Ishikawa (cell line): ENCODE data around the gene COMMD9.

ENCODE experiments used
- CREB1 ChIP-seq: IDR thresholded peaks from 2 replicates; pipeline ENCODE4 v1.6.1; 2012; ENCODE audit warnings: low read depth
- EGR1 ChIP-seq: IDR thresholded peaks from 2 replicates; pipeline ENCODE4 v1.6.1; 2012
- EP300 ChIP-seq: IDR thresholded peaks from 2 replicates; pipeline ENCODE4 v1.6.1; 2012; ENCODE audit warnings: borderline replicate concordance
- NFIC ChIP-seq: IDR thresholded peaks from 2 replicates; pipeline ENCODE4 v1.6.1; 2012
- RAD21 ChIP-seq: IDR thresholded peaks from 2 replicates; pipeline ENCODE4 v1.6.1; 2012; ENCODE audit warnings: low read depth
- TAF1 ChIP-seq: IDR thresholded peaks from 2 replicates; pipeline ENCODE4 v1.6.1; 2012; ENCODE audit warnings: low read depth, mild to moderate bottlenecking
- TEAD4 ChIP-seq: IDR thresholded peaks from 2 replicates; pipeline ENCODE4 v1.6.1; 2012
- YY1 ChIP-seq: IDR thresholded peaks from 2 replicates; pipeline ENCODE4 v1.6.1; 2012; ENCODE audit warnings: low read depth
- TF ChIP-seq, protein P1 (sequence below): IDR thresholded peaks from 2 replicates; pipeline ENCODE4 v1.6.1; 2012; ENCODE audit warnings: low read depth, mild to moderate bottlenecking
- TF ChIP-seq, protein P2 (sequence below): IDR thresholded peaks from 2 replicates; pipeline ENCODE4 v1.6.1; 2012
- TF ChIP-seq, protein P3 (sequence below): IDR thresholded peaks from 2 replicates; pipeline ENCODE4 v1.6.1; 2012

DNA sequence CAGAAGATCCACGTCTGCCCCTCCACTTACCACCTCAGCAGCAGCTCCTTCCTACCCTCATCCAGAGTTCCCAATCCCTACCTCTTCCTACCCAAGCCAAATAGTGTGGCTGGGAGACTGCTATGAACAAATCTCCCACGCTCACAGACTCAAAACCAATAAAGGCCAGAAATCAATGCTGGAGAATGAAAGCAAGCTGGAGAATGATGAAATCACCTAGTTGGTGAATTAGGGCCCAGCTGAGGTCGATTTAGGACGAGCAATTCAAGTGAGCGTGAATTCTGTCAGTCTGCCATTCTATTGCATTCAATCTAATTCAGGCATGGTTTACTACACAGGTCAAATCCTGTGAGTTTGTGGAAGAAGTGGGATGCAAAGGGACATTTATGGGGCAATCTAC, 22.5 kb downstream of the COMMD9 start:
- TF ChIP-seq EGR1 (no peak), EP300 (no peak), YY1 (no peak), TAF1 (no peak), NFIC (no peak), TEAD4 (no peak), CREB1 (no peak), RAD21 (no peak)
- TF ChIP-seq, protein P1, sequence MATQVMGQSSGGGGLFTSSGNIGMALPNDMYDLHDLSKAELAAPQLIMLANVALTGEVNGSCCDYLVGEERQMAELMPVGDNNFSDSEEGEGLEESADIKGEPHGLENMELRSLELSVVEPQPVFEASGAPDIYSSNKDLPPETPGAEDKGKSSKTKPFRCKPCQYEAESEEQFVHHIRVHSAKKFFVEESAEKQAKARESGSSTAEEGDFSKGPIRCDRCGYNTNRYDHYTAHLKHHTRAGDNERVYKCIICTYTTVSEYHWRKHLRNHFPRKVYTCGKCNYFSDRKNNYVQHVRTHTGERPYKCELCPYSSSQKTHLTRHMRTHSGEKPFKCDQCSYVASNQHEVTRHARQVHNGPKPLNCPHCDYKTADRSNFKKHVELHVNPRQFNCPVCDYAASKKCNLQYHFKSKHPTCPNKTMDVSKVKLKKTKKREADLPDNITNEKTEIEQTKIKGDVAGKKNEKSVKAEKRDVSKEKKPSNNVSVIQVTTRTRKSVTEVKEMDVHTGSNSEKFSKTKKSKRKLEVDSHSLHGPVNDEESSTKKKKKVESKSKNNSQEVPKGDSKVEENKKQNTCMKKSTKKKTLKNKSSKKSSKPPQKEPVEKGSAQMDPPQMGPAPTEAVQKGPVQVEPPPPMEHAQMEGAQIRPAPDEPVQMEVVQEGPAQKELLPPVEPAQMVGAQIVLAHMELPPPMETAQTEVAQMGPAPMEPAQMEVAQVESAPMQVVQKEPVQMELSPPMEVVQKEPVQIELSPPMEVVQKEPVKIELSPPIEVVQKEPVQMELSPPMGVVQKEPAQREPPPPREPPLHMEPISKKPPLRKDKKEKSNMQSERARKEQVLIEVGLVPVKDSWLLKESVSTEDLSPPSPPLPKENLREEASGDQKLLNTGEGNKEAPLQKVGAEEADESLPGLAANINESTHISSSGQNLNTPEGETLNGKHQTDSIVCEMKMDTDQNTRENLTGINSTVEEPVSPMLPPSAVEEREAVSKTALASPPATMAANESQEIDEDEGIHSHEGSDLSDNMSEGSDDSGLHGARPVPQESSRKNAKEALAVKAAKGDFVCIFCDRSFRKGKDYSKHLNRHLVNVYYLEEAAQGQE: no peak
- TF ChIP-seq, protein P2, sequence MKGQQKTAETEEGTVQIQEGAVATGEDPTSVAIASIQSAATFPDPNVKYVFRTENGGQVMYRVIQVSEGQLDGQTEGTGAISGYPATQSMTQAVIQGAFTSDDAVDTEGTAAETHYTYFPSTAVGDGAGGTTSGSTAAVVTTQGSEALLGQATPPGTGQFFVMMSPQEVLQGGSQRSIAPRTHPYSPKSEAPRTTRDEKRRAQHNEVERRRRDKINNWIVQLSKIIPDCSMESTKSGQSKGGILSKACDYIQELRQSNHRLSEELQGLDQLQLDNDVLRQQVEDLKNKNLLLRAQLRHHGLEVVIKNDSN: no peak
- TF ChIP-seq, protein P3, sequence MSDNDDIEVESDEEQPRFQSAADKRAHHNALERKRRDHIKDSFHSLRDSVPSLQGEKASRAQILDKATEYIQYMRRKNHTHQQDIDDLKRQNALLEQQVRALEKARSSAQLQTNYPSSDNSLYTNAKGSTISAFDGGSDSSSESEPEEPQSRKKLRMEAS: no peak
